Activated T-helper 1 cell treated with anti-CD3 and anti-CD28 coated beads, Interleukin-12 subunit alpha, Interleukin-12 subunit beta, Interleukin-2, Interleukin-4 antibody, amounts not matched to agents 30 ng/mL and 10 ng/mL and 1 ng/mL, durations not matched to agents 14 hours and 24 hours and 36 hours (primary cell): Measurements from ENCODE around the gene POLN. TPM values are rescaled to one million over a fixed set of nuclear protein-coding genes. Genes with fewer than 3 reads are reported as not detected.

Source experiments
- DNase-seq: peaks from one replicate; pipeline ENCODE4 v3.0.0; 2021; ENCODE audit warnings: low spot score
- H3K27ac Mint-ChIP-seq: one replicate; pipeline ENCODE4 v1.8.0; 2021; ENCODE audit warnings: mild to moderate bottlenecking, mixed read lengths
- H3K27me3 Mint-ChIP-seq: one replicate; pipeline ENCODE4 v1.8.0; 2022; ENCODE audit warnings: mild to moderate bottlenecking, moderate library complexity, mixed read lengths; ENCODE audit not compliant: insufficient read depth
- H3K36me3 Mint-ChIP-seq: one replicate; pipeline ENCODE4 v1.8.0; 2021; ENCODE audit warnings: low read depth, mixed read lengths
- H3K4me1 Mint-ChIP-seq: one replicate; pipeline ENCODE4 v1.8.0; 2021; ENCODE audit warnings: low read depth, mixed read lengths
- H3K4me3 Mint-ChIP-seq: one replicate; pipeline ENCODE4 v1.8.0; 2021; ENCODE audit warnings: mild to moderate bottlenecking, moderate library complexity, mixed read lengths
- H3K9me3 Mint-ChIP-seq: one replicate; pipeline ENCODE4 v1.8.0; 2021; ENCODE audit warnings: mixed read lengths
- intact Hi-C: fragments of 100-400 bp; cut with micrococcal nuclease; formaldehyde crosslinking; loops from one replicate; pipeline ENCODE4 v1.15.1; 2024
- total RNA-seq: library from RNA; stranded (reverse); gene quantifications from 2 replicates; pipeline ENCODE4 v1.2.3, GENCODE V29; 2022

POLN gene
- total RNA-seq = 2.1 and 3.5 TPM in 2 replicates

DNA sequence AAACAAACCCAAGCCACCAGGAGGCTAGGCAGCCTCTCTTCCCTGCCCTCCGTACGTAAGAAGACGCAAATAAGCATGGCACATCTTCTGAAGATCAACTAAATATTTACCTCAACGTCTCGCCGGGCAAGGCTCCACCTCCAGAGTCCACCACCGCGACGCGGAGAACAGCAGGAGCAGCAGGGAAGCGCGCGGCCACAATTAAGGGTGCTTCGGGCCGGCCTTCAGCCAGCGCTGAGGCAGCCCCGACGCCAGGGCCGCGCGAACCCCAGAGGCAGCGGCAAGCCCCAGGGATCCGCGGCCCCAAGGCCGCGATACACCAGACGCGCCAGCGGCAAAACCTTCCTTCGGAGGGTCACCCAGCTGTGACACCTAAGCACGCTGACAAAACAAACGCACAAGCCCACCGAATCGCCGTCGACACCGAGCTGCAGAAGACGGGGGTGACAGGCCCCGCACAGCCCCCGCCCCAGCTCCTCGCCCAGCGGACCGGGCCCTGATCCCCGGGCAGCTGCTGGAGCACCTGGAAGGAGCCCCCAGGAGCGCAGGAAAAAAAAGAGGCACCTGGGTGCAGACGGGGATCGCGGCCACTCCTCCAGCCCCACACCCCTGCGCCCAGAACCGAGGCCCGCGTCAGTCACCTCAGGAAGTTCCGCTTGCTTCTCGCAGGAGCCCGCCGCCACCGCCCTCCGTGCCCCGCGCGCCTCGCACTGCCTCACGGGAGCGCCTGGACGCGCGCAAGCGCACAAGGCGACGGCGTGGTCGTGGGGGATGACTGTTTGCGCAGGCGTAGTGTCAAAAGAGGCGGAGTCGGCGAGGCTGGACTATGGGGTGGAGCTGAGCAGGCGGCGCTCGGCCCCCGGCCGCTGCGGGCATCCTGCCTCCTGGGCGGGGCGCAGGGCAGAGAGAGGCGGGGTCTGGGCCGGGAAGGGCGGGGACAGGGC is at the start of gene POLN, which contains the start of gene HAUS3:
Gene POLN, minus strand, starts transcription at position 712 of the 944 bp plus-strand sequence. CDS start 12,890 bp downstream, outside the sequence.
Gene HAUS3, minus strand, starts transcription at position 712 of the 944 bp plus-strand sequence. CDS start 1,175 bp downstream, outside the sequence.
- DNase-seq = peak; percentile 100
- Mint-ChIP-seq H3K36me3 (peaks cover 20% of the 10 kb centered on the region), H3K9me3 (no peaks in the 10 kb centered on the region), H3K4me3 (peak within 1 kb of the TSS; percentile 85), H3K4me1 (peaks cover 53% of the 10 kb centered on the region), H3K27me3 (peaks cover 2% of the 10 kb centered on the region), H3K27ac (peak within 1 kb of the TSS; percentile 90)
- intact Hi-C loops = loop anchor here (1.0 to 10.0 kb wide), 14 partner anchors 21 to 1051 kb away; partner anchors contain the start of genes CFAP99, FAM193A, FAM53A and FGFR3

- DNase-seq = peak; percentile 54
- intact Hi-C loops = loop anchor here (1.0 kb wide), 1 partner anchor 9 kb away; no protein-coding TSS in a partner anchor
- Mint-ChIP-seq H3K9me3 (no peaks in the 10 kb centered on the region), H3K4me3 (peak overlapping the region; percentile 39), H3K27ac (peak overlapping the region; percentile 40), H3K27me3 (peaks cover 19% of the 10 kb centered on the region), H3K36me3 (peaks cover 2% of the 10 kb centered on the region), H3K4me1 (peaks cover 5% of the 10 kb centered on the region)
Observed at GRCh38 chr4:2290974-2291704, 49.2 kb upstream of the POLN start.

DNA sequence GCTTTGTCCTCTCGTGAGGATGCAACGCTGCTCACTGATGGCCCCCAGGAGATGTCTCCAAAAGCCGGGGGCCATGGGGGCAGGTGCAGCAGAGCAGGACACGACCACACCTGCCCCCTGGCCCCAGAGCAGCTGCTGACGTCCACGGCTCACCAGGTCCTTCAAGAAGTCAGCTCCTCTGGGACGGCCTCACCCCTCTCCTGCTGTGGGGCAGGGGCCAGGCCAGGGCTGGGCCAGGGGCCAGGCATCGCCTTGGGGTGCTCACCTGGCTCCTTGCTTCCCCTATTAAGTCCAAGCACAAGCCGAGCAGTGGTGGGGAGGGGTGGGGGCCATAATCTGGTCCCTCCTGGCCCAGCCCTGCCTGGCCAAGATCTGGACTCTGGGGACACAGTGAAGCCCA is 48.6 kb upstream of the POLN start:
- H3K9me3 Mint-ChIP-seq = no peaks in the 10 kb centered on the region
- DNase-seq = no peak
- peaks cover 19% of the 10 kb centered on the region for H3K27me3 Mint-ChIP-seq
- peaks cover 2% of the 10 kb centered on the region for H3K36me3 Mint-ChIP-seq
- no peak overlapping the region for H3K27ac Mint-ChIP-seq
- H3K4me3 Mint-ChIP-seq = no peak overlapping the region
- peaks cover 5% of the 10 kb centered on the region for H3K4me1 Mint-ChIP-seq
- intact Hi-C loops = no loop called here

DNA sequence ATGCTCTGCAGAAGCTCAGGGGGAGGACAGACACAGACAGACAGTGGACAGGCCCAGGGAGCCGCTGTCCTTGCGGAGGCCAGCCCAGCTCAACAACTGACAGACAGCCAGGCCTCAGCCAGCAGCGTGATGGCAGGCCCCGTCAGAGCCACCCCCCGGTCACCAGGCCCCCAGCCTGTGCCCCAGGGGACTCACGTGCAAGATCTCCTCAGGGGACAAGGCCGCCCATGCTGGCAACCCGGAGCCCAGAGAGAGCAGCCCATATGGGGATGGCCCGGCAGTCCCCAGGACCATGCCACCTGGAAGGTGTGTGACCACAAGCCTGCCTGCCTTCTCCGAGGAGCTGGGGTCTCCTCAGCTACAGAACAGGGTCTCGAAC is 48.0 kb upstream of the POLN start:
- intact Hi-C loops = loop anchor here (10.0 kb wide), 1 partner anchor 45 kb away; no protein-coding TSS in a partner anchor
- peaks cover 2% of the 10 kb centered on the region for H3K36me3 Mint-ChIP-seq
- H3K27ac Mint-ChIP-seq = no peak overlapping the region
- H3K4me3 Mint-ChIP-seq = no peak overlapping the region
- peaks cover 5% of the 10 kb centered on the region for H3K4me1 Mint-ChIP-seq
- no peaks in the 10 kb centered on the region for H3K9me3 Mint-ChIP-seq
- H3K27me3 Mint-ChIP-seq = peaks cover 15% of the 10 kb centered on the region
- DNase-seq = no peak

DNA sequence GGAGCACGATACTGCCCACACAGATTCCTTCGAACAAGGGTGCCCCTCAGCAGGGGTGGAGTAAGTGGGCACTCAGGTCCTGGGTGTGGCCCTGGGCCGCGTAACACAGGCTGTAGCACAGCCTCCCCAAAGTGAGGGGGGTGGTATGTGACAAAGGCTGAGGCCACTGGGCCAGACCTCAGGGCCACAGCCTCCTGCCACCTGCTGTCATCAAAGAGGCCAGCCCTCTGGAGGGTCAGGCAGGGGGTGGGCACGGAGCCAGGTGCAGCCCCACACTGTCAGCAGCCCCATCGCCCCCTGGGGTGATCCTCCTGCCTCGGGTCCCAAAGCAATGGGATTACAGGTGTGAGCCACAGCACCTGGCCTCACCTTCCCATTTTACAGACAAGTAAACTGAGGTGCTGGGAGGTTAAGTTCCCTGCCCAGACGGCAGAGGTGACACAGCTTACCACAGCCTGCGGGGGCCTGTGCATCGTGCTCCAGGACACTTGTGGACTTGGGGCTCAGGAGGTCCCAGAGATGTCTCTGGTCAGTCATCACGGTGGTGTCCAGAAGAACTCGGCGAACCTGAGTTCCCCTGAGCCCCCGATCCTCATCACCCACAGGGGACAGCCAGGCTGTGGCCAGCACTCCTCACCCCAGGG is 47.5 kb upstream of the POLN start:
- Mint-ChIP-seq H3K4me3 (no peak overlapping the region), H3K27ac (no peak overlapping the region), H3K27me3 (peaks cover 12% of the 10 kb centered on the region), H3K9me3 (no peaks in the 10 kb centered on the region), H3K4me1 (peaks cover 5% of the 10 kb centered on the region), H3K36me3 (peaks cover 2% of the 10 kb centered on the region)
- intact Hi-C loops = loop anchor here (10.0 kb wide), 1 partner anchor 45 kb away; no protein-coding TSS in a partner anchor
- no peak for DNase-seq

- H3K36me3 Mint-ChIP-seq = peaks cover 2% of the 10 kb centered on the region
- no peaks in the 10 kb centered on the region for H3K9me3 Mint-ChIP-seq
- DNase-seq = no peak
- intact Hi-C loops = loop anchor here (10.0 kb wide), 1 partner anchor 47 kb away; no protein-coding TSS in a partner anchor
- peaks cover 7% of the 10 kb centered on the region for H3K27me3 Mint-ChIP-seq
- H3K4me1 Mint-ChIP-seq = peaks cover 12% of the 10 kb centered on the region
- no peak overlapping the region for H3K4me3 Mint-ChIP-seq
- H3K27ac Mint-ChIP-seq = no peak overlapping the region
Observed at GRCh38 chr4:2288051-2288541, 46.2 kb upstream of the POLN start.

DNA sequence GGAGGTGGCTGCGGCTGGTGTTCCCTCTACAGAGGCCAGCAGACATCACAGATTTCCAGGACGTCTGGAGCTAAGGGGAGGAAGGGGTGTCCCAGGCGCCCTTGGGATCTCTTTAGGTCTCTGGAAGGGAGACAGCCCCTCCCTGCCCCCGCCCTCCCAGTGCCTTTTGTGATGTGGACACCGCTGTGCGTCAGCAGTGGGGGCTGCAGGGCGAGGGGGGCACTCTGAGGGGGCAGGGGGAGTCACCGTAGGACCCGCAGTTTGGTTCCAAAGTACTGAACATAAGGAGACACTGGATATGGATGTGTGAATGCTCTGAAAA is 45.6 kb upstream of the POLN start:
- Mint-ChIP-seq H3K4me3 (no peak overlapping the region), H3K9me3 (no peaks in the 10 kb centered on the region), H3K27me3 (peaks cover 4% of the 10 kb centered on the region), H3K4me1 (peaks cover 17% of the 10 kb centered on the region), H3K27ac (no peak overlapping the region), H3K36me3 (peaks cover 2% of the 10 kb centered on the region)
- intact Hi-C loops = loop anchor here (10.0 kb wide), 1 partner anchor 47 kb away; no protein-coding TSS in a partner anchor
- DNase-seq = no peak

DNA sequence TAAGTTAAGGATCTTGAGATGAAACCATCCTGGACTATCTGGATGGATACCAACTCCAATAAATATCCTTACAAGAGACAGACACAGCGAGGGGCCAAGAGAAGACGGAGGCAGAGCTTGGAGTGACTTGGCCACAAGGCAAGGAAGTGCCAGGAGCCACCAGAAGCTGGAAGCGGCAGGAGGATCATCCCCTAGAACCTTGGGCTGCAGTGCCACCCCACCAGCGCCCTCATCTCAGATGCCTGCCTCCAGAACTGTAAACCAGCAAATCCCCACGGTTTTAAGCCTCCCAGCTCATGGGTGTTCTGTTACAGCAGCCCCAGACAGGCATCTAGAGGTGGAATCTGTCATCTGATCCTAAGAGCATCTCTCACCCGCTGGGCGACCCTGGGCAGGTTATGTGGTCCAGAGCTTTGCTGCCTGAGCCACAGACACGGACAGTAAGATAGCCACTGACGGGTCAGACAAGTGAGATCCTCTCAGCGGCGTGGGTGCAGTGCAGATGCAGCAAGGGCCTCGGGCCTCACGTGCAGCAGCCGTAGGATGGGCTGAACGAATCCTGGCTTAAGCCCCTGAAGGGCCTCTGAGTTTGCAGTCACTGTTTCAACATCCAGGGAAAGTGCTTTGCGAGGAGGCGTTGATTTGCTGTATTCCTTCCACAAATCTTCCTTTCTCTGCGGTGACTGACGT is 45.1 kb upstream of the POLN start:
- DNase-seq = no peak
- intact Hi-C loops = loop anchor here (10.0 kb wide), 1 partner anchor 48 kb away; no protein-coding TSS in a partner anchor

DNA sequence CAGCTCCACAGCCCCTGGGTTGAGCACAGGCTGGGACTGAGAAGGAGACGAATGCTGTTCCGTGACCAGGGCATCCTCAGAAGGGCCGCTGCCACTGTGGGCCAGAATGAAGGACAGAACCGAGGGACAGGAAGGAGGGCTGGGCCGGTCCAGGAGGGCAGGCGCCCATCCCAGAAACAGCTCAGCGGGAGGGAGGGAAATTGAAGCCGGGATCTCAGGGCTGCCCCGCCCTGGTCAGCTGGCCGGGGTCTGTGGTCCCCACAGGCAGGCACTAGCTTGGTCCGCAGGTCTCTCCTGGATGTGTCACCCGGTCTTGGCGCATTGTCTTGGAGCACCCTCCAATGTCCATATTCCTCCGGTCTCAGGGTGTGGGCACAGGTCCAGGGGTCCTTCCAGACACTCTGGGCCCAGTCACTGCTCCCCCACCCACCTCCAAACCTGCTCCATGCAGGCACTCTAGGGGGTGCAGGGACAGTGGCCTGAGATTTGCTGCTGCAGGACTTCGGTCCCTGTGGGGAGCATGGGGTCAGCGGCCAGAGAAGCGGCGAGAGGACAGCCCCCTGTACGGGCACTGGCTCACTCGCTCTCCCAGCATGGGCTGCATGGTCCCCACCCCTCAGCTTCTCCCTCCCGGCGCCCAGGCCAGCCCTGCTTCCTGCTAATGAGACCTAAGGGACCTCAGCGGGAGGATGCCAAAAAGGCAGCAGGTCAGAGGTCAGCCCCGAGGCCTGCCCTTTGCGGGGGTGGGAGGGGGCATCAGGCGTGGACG is 43.9 kb upstream of the POLN start:
- intact Hi-C loops = loop anchor here (10.0 kb wide), 1 partner anchor 49 kb away; no protein-coding TSS in a partner anchor
- no peak for DNase-seq

More for the DNA sequence above, 45.1 kb upstream of the POLN start:
- Mint-ChIP-seq H3K27me3 (peaks cover 3% of the 10 kb centered on the region), H3K36me3 (peaks cover 4% of the 10 kb centered on the region), H3K4me1 (peaks cover 22% of the 10 kb centered on the region), H3K4me3 (no peak overlapping the region), H3K9me3 (no peaks in the 10 kb centered on the region), H3K27ac (no peak overlapping the region)

GRCh38 chr4:2284934-2285612 is 43.2 kb upstream of the POLN start:
- Mint-ChIP-seq H3K4me1 (peaks cover 30% of the 10 kb centered on the region), H3K36me3 (peaks cover 2% of the 10 kb centered on the region), H3K4me3 (no peak overlapping the region), H3K27me3 (no peaks in the 10 kb centered on the region), H3K27ac (no peak overlapping the region), H3K9me3 (no peaks in the 10 kb centered on the region)
- intact Hi-C loops = loop anchor here (10.0 kb wide), 1 partner anchor 50 kb away; no protein-coding TSS in a partner anchor
- no peak for DNase-seq

More for the DNA sequence above, 43.9 kb upstream of the POLN start:
- peaks cover 1% of the 10 kb centered on the region for H3K27me3 Mint-ChIP-seq
- H3K27ac Mint-ChIP-seq = no peak overlapping the region
- H3K9me3 Mint-ChIP-seq = no peaks in the 10 kb centered on the region
- H3K36me3 Mint-ChIP-seq = peaks cover 3% of the 10 kb centered on the region
- peaks cover 32% of the 10 kb centered on the region for H3K4me1 Mint-ChIP-seq
- no peak overlapping the region for H3K4me3 Mint-ChIP-seq
